Measurements from ENCODE around the gene FCMR.

FCMR gene, protein sequence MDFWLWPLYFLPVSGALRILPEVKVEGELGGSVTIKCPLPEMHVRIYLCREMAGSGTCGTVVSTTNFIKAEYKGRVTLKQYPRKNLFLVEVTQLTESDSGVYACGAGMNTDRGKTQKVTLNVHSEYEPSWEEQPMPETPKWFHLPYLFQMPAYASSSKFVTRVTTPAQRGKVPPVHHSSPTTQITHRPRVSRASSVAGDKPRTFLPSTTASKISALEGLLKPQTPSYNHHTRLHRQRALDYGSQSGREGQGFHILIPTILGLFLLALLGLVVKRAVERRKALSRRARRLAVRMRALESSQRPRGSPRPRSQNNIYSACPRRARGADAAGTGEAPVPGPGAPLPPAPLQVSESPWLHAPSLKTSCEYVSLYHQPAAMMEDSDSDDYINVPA

DNA sequence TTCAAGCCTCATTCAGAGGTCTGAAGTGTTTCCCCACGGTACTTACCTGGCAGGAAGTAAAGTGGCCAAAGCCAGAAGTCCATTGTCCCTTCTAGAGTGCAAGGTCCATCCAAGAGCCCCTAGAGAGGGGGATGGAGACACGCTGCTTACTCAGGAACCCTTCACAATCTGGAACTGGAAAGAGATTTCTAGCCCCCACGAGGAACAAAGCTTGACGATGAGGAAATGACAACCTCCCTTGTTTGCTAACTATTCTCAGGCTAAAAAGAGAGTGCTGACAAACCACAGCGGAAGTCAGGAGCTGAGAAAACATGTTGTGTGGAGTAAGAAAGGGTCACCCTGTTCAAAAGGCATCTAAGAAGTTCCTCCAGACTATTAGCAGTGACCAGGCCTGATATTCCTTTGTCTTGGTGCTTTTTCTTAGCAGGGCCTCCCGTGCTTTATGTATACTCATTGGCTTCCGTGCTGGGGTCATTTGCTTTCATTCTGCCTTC lies at the start of gene FCMR:
TSS of gene FCMR (minus strand) at position 170 of the 494 bp plus-strand sequence. CDS start at position 83, 87 bp downstream.
- DNase-seq, result peak; percentile 42

- DNase-seq, result no peak
Observed at GRCh38 chr1:206971029-206971655, 49.4 kb upstream of the FCMR start.

DNA sequence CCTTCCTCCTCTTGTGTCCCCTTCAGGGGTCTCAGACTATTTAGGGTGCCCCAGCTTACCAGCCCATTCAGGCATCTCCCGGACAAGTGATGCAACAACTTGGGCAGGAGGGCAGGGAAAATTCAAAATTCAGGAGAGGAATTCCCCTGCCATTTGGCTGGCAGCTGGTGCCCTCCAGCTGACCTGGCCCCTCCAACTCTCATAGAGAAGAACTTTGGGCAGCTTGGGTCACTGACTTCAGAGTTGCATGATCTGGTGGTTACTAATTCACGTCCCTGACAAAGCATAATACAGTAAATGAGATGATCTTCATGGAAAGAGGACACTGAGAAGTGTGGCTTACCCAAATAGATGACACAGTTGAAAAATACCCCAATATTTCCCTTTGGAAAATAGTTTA lies 48.7 kb upstream of the FCMR start, which contains the start of gene FCAMR:
TSS of gene FCAMR (minus strand) at position 15 of the 400 bp plus-strand sequence. CDS start 335 bp downstream, outside the sequence.
- no peak for DNase-seq

- DNase-seq, result no peak
Observed at GRCh38 chr1:206969090-206969489, 47.3 kb upstream of the FCMR start.

DNA sequence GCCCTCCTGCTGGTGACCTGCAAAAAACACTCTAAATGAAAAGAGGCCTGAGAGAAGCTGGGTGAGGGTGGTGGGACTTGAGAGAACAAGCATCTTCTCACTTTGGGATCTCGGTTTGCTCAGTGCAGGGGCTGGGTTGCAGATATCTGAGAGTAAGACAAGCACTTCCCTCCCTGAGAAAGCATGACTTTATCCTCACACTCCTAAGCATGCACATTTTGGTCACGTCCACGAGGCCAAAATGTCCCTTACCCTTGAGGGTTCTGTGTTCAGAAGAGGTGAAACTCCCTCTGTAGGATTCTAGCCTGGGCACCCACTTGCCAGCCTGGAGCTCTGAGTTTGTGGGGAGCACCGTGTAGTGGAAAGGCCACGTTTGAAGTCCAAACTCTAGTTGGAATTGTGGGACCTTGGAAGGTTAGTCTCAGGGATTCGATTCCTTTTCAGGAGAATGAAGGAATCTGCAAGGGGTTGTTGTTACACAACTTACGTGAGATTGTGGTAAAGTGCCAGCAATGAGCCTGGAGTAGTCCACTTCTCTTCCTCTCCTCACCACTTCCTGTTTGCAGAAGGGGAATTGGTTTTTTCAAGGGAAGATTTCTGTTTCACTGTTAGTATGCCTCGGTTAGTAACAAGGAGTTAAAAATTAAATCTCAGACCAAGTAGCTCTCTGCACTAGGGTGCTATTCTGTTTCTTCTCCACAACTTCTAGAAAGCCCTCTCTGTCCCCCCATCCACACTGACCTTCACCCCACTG lies 45.5 kb upstream of the FCMR start:
- no peak for DNase-seq

GRCh38 chr1:206965781-206966180 lies 44.0 kb upstream of the FCMR start:
- no peak for DNase-seq

- no peak for DNase-seq
Observed at GRCh38 chr1:206963740-206964139, 42.0 kb upstream of the FCMR start.

GRCh38 chr1:206963119-206963712 lies 41.5 kb upstream of the FCMR start:
- no peak for DNase-seq

GRCh38 chr1:206962272-206962671 lies 40.5 kb upstream of the FCMR start:
- DNase-seq, result no peak

DNA sequence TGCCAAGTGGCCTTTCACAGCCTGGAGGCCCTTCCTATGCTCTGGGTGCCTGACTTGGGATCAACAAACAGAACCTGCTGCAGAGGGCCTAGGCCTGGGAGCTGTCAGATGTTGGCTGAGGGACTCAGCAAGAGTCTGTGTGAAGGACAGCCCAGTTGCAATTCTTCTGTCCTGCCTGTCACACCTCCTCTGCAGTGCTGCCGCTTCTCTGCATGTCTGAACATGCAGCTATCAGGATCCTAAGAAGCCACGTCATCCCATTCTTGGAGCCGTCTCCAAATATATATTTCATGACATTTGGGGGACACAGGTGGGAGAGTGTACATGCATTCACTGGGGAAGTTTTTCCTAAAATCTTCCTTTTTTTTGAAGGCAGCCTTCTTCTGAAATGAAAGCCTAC lies 39.9 kb upstream of the FCMR start:
- DNase-seq, result no peak

DNA sequence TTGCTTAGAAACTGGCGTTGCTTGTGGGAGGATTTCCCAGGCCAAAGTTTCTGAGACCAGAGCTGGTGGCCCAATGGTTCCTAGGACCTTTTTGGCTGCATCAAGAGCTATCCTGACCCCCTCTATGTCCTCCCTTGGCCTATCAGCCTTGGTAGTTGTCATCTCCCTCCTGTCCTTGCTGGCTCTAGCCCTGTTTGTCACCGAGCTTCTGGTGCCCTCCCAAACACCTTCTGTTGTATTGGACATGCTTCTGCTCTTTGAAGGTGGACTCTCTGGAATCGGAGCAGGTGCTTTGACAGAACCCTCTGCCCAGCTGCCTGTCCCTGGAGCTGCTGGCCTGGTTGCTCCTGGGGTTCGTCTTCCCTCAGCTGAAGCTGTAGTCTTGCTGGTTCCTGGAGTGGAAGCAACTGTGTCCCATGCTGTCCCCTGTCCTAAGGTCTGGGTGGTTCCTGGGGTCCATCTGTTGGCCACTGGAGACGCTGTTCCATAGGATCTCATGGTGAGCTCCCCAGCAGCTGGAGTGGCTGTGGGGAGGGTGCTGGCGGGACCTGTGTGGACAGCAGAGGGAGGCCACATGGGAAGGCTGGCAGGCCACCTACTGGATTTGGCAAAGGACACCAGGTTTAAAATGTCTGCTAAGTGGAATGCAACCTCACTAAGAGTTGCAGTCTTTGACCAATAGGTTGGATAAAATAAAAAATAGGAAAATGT lies 39.1 kb upstream of the FCMR start:
- DNase-seq, result no peak

DNA sequence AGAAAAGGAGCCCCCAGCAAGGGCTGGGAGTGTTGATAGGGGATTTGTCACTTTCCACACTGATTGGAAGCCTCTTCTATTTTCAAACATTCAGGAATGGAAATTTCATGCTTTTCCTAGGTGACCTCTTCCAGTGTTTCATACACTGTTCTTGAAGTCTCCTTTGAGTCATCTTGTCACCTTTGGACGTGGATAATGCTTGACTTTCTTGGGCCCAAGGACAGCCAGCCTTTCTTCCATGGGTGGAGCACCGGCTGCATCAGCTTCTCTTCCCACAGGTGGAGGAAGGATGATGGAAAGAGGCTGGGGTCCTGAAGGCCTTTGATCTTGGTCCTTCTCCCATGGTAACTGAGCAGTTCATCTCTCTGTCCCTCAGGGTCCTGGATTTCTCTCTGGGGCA lies 36.4 kb upstream of the FCMR start:
- no peak for DNase-seq

- no peak for DNase-seq
Observed at GRCh38 chr1:206957639-206958038, 35.9 kb upstream of the FCMR start.

DNA sequence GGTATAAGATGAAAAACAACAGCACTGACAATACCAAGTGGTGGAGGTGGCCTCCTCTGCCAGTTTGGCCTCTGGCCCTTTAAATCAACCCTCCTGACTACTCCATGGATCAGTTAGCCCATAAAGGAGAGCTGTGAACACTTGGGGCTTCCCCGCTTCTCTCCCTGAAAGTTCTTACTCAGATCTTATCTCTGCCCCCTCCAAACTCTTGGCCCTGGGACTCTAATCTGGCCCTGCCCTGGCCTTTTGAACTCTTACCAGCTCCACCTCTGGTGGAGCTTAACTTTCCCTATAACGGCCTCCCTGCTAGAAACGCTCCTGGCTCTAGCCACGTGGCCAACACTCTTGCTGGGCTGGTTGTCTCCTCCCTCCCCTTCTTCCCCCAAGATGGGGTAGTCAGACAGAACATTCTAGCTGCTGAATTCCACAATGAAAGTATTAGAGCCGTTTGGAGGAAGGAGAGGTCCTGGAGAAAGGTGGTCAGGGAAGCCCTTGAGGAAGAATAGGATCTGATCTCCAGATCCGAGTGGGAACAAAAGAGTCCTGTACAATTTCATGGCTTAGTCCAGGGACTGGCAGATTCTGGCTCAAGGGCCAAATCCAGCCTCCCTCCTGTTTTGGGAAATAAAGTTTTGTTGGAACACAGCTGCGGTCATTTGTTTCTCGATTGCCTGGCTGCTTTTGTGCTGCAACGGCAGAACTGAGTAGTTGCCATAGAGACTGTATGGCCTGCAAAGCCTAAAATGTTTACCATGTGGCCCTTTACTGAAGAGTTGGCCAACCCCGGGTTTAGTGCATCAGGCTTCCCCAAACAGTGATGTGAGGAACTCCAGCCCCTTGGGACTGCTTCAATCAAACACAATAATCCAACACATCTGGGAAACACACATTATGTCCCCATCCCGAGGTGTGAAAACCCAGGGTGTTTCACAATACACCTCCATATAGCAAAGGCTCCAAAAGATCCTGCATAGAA lies 34.0 kb upstream of the FCMR start:
- no peak for DNase-seq

- no peak for DNase-seq
Observed at GRCh38 chr1:206954459-206955342, 33.0 kb upstream of the FCMR start.

GRCh38 chr1:206953626-206954025 lies 31.9 kb upstream of the FCMR start:
- DNase-seq, result no peak

DNA sequence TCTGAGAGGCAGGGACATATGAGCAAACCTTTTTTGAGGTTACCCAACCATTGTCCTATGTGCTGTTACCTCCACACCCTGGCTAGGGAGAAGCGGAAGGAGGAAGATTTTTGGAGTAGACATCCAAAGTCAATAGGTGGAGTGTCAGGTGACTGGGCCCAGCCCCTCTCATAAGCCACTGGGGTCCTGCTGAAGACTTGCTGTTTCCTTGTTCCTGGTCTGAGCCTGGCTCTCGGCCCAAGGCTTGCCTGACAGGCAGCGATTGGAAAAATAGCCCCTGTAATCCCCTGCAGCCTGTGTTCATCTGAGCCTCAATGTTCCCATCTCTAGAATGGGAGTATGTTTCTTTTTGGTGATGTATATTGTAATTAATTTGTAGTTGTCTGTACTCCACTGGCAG lies 31.4 kb upstream of the FCMR start:
- DNase-seq, result no peak

DNA sequence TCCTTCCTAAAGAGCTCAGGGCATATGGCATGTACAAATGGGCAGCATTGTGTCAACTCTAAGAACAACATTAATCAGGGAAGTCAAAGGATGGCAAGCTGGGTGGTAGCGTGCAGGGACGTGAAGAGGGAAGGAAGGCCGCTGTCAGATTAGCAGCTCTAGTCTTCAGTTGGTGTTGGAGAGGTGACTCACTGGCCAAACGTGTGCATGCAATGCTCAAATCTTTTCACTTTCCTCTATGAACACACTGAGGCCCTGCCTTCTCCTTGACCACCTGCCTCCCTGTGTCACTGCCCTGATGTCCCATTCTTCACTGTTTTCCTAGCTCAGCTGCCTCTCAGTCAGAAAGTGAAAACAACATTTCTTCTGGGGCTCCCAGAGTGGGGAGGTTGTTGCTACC lies 30.4 kb upstream of the FCMR start:
- DNase-seq, result no peak

GRCh38 chr1:206951318-206952100 lies 29.8 kb upstream of the FCMR start:
- no peak for DNase-seq

Measured in activated T-cell treated with anti-CD3 and anti-CD28 coated beads, Interleukin-2, amount 50 U/mL, for 1 hour (primary cell).